Neural cell (in vitro differentiated cells): ENCODE measurements around the gene SRI. TPM values are rescaled to one million over a fixed set of nuclear protein-coding genes. Genes with fewer than 3 reads are reported as not detected.

Experiments
- H2AFZ ChIP-seq: fragments of 200-600, 300-800 bp; sonication (generic), shearing (Covaris generic); 2 replicates; pipeline ENCODE4 v1.6.0; 2014; ENCODE audit warnings: low read depth, mild to moderate bottlenecking, antibody characterized with exemption, low read length, moderate library complexity
- H3F3A ChIP-seq: fragments of 200-600 bp; shearing (Covaris generic); 2 replicates; pipeline ENCODE4 v1.6.1; 2016; ENCODE audit warnings: mild to moderate bottlenecking, moderate library complexity, mixed read lengths, antibody characterized with exemption, low read length; ENCODE audit not compliant: insufficient read depth, poor library complexity, severe bottlenecking
- H3K27ac ChIP-seq: fragments of 200-600, 300-800 bp; sonication (generic), shearing (Covaris generic); 2 replicates; pipeline ENCODE4 v1.5.1; 2014; ENCODE audit warnings: mild to moderate bottlenecking, low read length, moderate library complexity
- H3K27me3 ChIP-seq: fragments of 300-800, 200-600 bp; sonication (generic), shearing (Covaris generic); 2 replicates; pipeline ENCODE4 v1.6.0; 2014; ENCODE audit warnings: mild to moderate bottlenecking, low read depth, low read length, moderate library complexity; ENCODE audit not compliant: insufficient read depth
- H3K36me3 ChIP-seq: fragments of 300-800, 200-600 bp; sonication (generic), shearing (Covaris generic); 2 replicates; pipeline ENCODE4 v1.5.1; 2014; ENCODE audit warnings: mild to moderate bottlenecking, antibody characterized with exemption, low read length, moderate library complexity; ENCODE audit not compliant: insufficient read depth
- H3K4me2 ChIP-seq: fragments of 300-800, 200-600 bp; sonication (generic), shearing (Covaris generic); 2 replicates; pipeline ENCODE4 v1.6.0; 2014; ENCODE audit warnings: mild to moderate bottlenecking, low read length
- H3K4me3 ChIP-seq: fragments of 300-800, 200-600 bp; sonication (generic), shearing (Covaris generic); 2 replicates; pipeline ENCODE4 v1.5.1; 2014; ENCODE audit warnings: mild to moderate bottlenecking, low read length, moderate library complexity
- H3K79me2 ChIP-seq: fragments of 200-600 bp; shearing (Covaris generic); replicated peaks from 2 replicates; pipeline ENCODE4 v1.6.0; 2014; ENCODE audit warnings: mild to moderate bottlenecking, low read length, moderate library complexity; ENCODE audit not compliant: insufficient read depth
- H3K9ac ChIP-seq: fragments of 300-800, 200-600 bp; sonication (generic), shearing (Covaris generic); 2 replicates; pipeline ENCODE4 v1.6.1; 2016; ENCODE audit warnings: mild to moderate bottlenecking, low read length, mixed read lengths
- H3K9me2 ChIP-seq: fragments of 200-600 bp; shearing (Covaris generic); 2 replicates; pipeline ENCODE4 v1.6.1; 2016; ENCODE audit warnings: mild to moderate bottlenecking, low read length, mixed read lengths; ENCODE audit not compliant: insufficient read depth
- H3K9me3 ChIP-seq: fragments of 200-600, 300-800 bp; sonication (generic), shearing (Covaris generic); 2 replicates; pipeline ENCODE4 v1.6.1; 2016; ENCODE audit warnings: mild to moderate bottlenecking, mixed run types, low read length, moderate library complexity, mixed read lengths
- H4K20me1 ChIP-seq: fragments of 200-600 bp; shearing (Covaris generic); 2 replicates; pipeline ENCODE4 v1.6.1; 2016; ENCODE audit warnings: mild to moderate bottlenecking, mixed run types; ENCODE audit not compliant: insufficient read depth
- CTCF ChIP-seq: fragments of 450-650 bp; IDR thresholded peaks from 2 replicates; pipeline ENCODE4 v1.5.1; 2014; ENCODE audit warnings: antibody characterized with exemption, mild to moderate bottlenecking, moderate library complexity; ENCODE audit not compliant: poor library complexity, severe bottlenecking
- EP300 ChIP-seq: fragments of 450-650 bp; conservative IDR thresholded peaks from 2 replicates; pipeline ENCODE4 v1.6.1; 2014; ENCODE audit warnings: antibody characterized with exemption, mild to moderate bottlenecking, moderate library complexity; ENCODE audit not compliant: poor library complexity, severe bottlenecking
- EZH2 ChIP-seq: fragments of 200-600, 300-800 bp; shearing (Covaris generic), sonication (generic); IDR thresholded peaks from 2 replicates; pipeline ENCODE4 v1.6.1; 2014; ENCODE audit warnings: antibody characterized with exemption, low read length, borderline replicate concordance, mild to moderate bottlenecking; ENCODE audit not compliant: insufficient read depth, poor library complexity, severe bottlenecking
- MXI1 ChIP-seq: fragments of 450-650 bp; conservative IDR thresholded peaks from 2 replicates; pipeline ENCODE4 v1.6.1; 2014; ENCODE audit warnings: antibody characterized with exemption, mild to moderate bottlenecking; ENCODE audit not compliant: poor library complexity, severe bottlenecking
- POLR2AphosphoS5 ChIP-seq: IDR thresholded peaks from 2 replicates; pipeline ENCODE4 v1.6.1; 2012
- RAD21 ChIP-seq: fragments of 450-650 bp; conservative IDR thresholded peaks from 2 replicates; pipeline ENCODE4 v1.6.1; 2014; ENCODE audit warnings: antibody characterized with exemption, mild to moderate bottlenecking, moderate library complexity
- REST ChIP-seq: IDR thresholded peaks from 2 replicates; pipeline ENCODE4 v1.6.1; 2012; ENCODE audit warnings: borderline replicate concordance
- SMC3 ChIP-seq: fragments of 450-650 bp; conservative IDR thresholded peaks from 2 replicates; pipeline ENCODE4 v1.6.1; 2014; ENCODE audit warnings: antibody characterized with exemption, mild to moderate bottlenecking, moderate library complexity; ENCODE audit not compliant: poor library complexity
- TAF1 ChIP-seq: IDR thresholded peaks from 2 replicates; pipeline ENCODE4 v1.6.1; 2012; ENCODE audit warnings: low read depth
- polyA plus RNA-seq: library from polyadenylated mRNA; depleted of rRNA; stranded (reverse); fragments of >200 nt; gene quantifications from 2 replicates; pipeline ENCODE4 v1.2.3, GENCODE V29; 2014

Gene SRI
- polyA plus RNA-seq, 1 donor from 2014 or later: 97.2 TPM

- Histone ChIP-seq H3K4me3 (no peak overlapping the region), H3K79me2 (no peaks in the 10 kb centered on the region), H3K27ac (no peak overlapping the region), H3K36me3 (peaks cover 24% of the 10 kb centered on the region), H3K9me3 (no peaks in the 10 kb centered on the region), H4K20me1 (no peaks in the 10 kb centered on the region), H3K9me2 (no peaks in the 10 kb centered on the region), H2AFZ (no peak overlapping the region), H3K9ac (no peak overlapping the region), H3K27me3 (no peaks in the 10 kb centered on the region), H3K4me2 (no peak overlapping the region), H3F3A (no peaks in the 10 kb centered on the region)
- TF ChIP-seq TAF1: no peak
- no peak for TF ChIP-seq SMC3
- no peak for TF ChIP-seq REST
- no peak for TF ChIP-seq EP300
- TF ChIP-seq MXI1: no peak
- TF ChIP-seq POLR2AphosphoS5: no peak
- TF ChIP-seq CTCF: no peak
- no peak for TF ChIP-seq RAD21
These were observed 16.4 kb downstream of the SRI start for GRCh38 chr7:88203401-88203800.

- peaks cover 24% of the 10 kb centered on the region for H3K36me3 ChIP-seq
- H3K27me3 ChIP-seq: no peaks in the 10 kb centered on the region
- H3K4me2 ChIP-seq: no peak overlapping the region
- H4K20me1 ChIP-seq: no peaks in the 10 kb centered on the region
- H3K9me2 ChIP-seq: no peaks in the 10 kb centered on the region
- H3F3A ChIP-seq: no peaks in the 10 kb centered on the region
- H3K4me3 ChIP-seq: no peak overlapping the region
- no peak overlapping the region for H3K27ac ChIP-seq
- no peaks in the 10 kb centered on the region for H3K79me2 ChIP-seq
- no peaks in the 10 kb centered on the region for H3K9me3 ChIP-seq
- TF ChIP-seq REST (no peak), MXI1 (no peak), CTCF (no peak), TAF1 (no peak), EZH2 (no peak), POLR2AphosphoS5 (no peak), EP300 (no peak), RAD21 (no peak), SMC3 (no peak)
- no peak overlapping the region for H2AFZ ChIP-seq
- H3K9ac ChIP-seq: no peak overlapping the region
These were observed 17.0 kb downstream of the SRI start for GRCh38 chr7:88202799-88203198.
